NCI-H2107 (cell line): Measurements from ENCODE around the gene TUG1.

Source experiments
- DNase-seq: peaks from one replicate; lab custom pipeline; 2025; lab: John Stamatoyannopoulos, UW

TUG1 gene

DNA sequence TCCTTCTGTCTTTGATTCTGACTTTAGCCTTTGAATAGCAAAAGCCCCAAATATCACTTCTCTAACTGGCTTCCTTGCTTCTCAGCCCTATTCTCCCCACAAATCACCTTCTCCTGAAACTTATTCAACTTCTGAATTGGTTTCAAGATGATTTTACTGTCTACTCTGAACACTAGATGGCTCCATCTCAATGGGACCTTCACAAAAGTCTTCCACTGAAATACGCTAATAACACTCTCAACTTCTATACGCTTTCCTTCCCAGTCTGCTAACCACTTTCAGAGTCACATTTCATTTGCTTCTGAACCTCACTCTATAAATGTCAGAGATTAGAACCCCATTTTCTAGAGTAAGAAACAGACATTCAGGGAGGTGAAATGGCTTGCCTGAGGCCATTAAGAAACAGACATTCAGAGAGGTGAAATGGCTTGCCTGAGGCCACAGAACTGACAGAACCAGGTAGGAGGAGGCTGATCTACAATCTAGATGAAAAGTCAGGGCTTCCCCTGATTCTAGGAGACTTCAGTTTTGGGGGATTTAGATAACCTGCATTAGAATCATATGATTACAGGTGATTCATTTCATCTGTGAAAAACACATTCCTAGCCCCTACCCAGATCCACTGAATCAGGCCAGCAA lies 21.1 kb upstream of the TUG1 start:
- no peak for DNase-seq

- no peak for DNase-seq
Measured at GRCh38 chr22:30948930-30949342, 20.1 kb upstream of the TUG1 start.

- no peak for DNase-seq
Measured at GRCh38 chr22:30949934-30950660, 19.0 kb upstream of the TUG1 start.

- DNase-seq: no peak
Measured at GRCh38 chr22:30953206-30953605, 15.9 kb upstream of the TUG1 start.

DNA sequence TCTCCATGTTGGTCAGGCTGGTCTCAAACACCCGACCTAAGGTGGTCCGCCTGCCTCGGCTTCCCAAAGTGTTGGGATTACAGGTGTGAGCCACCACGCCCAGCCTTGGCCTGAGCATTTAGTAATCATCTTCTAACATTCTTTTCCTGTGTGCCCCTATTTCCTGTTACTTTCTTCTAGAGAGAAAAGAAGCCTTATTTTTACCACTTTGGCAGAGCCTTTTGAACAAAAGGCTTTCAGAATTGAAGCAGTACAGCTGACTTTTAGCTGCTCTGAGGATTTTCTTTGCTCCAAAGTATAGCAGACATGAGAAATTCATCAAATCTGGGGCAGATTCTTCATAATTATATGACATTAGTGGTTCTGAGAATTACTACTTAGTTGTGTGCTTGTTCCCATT lies 13.9 kb upstream of the TUG1 start:
- no peak for DNase-seq

GRCh38 chr22:30964858-30965257 lies 4.2 kb upstream of the TUG1 start:
- no peak for DNase-seq

DNA sequence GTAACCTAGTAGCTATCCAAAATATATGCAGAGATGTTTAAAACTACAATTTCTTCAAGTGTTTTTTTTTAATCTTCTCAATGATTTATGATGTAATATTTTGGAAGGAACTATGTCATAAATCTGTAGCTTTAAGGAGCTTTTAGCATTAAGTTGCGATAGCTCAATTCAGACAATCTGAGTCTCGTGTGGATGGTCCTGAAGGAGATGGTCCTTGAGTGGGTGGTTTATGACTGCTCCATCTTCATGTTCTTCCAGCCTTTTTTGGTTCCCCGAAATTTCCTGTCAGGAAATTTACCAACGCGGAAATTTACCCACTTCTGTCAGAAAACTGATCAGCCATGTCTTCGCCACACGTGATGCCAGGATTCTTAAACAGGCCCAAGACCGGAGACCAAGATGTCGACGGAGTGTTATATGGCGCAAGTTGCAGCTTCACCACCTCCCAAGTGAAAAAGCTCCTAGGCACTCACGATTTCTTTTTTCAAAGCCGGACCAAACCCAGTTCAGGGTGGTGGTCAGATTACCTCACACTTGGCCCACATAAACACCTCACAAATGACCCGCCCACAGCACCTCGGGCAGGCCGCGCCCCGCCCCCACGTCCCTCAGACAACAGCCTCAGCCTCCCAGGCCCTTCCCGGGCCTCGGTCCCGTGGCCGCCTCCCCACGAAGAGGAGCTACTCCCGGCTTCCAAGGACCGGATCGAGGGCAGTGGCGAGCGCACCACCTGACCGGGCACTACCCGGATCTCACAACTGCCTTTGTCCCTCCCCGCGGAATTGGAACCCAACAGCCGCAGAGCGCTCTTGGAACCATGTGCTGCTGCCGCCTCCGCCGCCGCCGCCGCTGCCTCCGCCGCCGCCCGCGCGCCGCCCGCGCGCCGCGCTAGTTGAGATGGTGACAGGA lies 796 bp upstream of the TUG1 start, which contains the start of gene MORC2:
Gene MORC2 (minus strand): TSS at position 760 of the 909 bp plus-strand sequence. CDS start 885 bp downstream, outside the sequence.
- DNase-seq: no peak

DNA sequence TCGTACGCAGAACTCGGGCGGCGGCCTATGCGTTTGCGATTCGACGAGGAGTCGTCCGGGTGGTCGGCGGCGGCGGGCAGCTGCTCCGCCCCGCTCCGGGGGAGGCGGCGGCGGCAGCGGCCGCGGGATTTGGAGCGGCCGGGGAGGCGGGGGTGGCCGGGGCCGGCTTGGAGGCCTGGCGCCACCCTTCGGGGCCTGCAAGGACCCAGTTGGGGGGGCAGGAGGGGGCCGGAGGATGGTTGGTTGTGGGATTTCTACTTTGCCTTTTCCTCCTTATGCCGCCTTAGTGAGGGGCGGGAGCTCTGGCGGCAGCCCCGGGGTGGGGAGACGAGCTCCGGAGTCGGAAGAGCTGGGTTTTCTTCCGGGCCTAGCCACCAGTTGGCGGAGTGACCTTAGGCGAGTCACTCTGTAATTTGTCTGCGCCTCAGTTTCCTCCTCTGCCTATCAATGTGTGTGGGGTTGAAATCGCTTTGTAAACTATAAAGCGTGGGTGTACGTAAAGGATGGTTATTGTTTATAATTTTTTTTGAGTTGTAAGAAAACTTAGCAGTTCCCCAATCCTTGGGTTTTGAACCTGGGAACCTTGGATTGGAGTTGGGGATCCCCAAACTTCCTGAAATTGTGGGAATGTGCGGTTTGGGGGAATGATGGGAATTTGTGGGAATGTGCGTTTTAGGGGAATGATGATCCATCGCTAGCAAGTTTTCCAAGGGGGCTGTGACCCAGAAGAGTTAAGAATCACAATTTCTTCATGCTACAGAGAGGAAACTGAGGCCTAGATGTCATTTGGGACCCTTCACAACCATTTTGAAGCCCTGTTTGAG lies 679 bp downstream of the TUG1 start:
- DNase-seq: no peak

DNA sequence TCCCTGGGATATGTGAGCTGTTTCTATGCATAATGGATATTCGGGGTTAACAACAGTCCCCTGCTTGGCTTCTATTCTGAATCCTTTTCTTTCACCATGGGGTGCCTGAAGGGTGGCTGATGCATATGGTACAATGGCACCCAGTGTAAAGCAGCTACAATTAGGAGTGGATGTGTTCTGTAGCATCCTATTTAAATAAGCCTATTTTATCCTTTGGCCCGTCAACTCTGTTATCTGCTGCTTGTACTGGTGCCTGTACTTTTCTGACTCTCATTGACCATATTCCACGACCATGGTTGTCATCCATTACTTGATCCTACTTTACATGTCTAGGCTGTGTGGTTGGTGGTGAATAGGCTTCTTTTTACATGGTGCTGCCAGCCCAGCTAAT lies 1.3 kb downstream of the TUG1 start:
- no peak for DNase-seq

- no peak for DNase-seq
Measured at GRCh38 chr22:30978304-30978962, 9.4 kb downstream of the TUG1 start.

- DNase-seq: no peak
Measured at GRCh38 chr22:30979932-30980331, 10.9 kb downstream of the TUG1 start.

DNA sequence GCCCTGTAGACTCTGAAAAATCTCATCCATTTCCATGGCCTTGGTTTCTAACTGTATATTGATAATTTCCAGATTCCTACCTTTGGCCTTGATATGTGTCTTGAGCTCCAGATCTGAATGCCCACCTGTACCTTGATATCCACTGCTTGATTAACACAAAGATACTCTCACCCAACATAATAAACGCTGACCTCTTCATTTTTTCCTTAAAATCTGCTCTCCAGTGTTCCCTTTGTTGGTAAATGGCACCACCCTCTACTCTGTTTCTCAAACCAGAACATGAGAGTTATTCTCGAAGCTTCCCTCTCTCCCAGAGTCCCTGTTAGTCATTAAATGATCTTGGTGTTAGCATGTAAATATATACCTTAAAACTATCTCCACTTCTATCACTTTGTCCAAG lies 13.4 kb downstream of the TUG1 start:
- no peak for DNase-seq

DNA sequence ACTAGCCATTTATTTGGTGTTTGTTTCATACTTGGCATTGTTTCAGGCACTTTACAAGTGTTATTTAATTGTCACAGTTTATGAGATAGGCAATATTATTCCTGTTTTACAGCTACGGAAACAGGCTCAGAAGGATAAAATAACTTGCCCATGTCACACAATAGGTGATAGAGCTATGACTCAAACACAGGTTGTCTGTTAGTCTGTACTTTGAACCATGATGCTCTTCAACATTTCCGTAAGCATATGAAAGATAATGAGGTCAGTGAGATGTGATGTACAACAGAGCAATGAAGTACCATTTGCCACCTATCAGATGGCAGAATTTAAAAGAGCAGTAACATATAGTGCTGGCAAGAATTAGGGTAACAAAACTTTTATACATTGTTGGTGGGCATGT lies 15.3 kb downstream of the TUG1 start:
- no peak for DNase-seq

DNA sequence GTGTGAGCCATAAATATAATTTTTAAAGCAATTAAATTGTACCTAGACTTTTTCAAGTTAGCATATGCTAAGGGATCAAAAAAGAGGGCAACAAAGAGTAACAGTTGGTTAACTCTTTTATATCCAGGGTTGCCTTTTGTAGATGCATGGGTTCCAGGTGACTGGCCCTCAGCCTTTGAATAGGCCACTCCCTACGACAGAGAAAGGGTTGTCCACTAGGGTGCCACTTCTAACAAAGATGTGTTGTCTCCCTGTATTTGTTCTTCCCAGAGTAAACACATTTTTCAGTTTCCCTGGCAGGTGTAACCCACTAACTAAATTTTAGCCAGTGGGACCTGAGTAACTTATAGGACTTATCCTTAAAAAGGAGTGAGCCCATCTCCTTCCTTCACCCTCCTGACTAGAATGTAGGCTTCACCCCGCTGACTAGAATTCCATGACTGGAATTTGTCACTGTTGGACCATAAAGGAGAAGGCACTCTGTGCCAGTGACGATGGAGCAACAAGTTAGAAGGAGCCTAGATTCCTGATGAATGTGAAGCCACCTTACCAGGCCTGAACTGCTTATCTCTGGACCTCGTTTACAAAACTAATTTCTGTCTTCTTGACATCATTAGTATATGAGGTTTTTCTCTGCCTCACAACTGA lies 16.6 kb downstream of the TUG1 start:
- DNase-seq: no peak

DNA sequence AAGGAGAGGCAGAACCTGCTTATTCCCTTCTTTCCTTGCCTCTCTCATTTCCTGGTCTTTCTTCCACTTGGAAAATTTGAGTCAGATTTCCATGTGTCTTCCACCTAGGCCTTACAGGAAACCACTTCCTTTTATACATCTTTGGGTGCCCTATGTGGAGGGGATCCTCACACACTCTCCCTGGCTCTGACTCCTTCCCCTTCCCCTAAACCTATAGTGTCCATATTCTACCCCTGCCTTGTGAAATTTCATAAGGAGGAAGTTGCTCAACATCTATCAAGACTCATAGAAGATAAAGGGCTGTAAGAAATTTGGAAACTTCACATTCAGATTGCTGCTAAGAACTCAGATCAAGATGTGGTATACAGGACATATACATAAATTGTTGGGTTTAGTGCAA lies 20.4 kb downstream of the TUG1 start:
- no peak for DNase-seq

DNA sequence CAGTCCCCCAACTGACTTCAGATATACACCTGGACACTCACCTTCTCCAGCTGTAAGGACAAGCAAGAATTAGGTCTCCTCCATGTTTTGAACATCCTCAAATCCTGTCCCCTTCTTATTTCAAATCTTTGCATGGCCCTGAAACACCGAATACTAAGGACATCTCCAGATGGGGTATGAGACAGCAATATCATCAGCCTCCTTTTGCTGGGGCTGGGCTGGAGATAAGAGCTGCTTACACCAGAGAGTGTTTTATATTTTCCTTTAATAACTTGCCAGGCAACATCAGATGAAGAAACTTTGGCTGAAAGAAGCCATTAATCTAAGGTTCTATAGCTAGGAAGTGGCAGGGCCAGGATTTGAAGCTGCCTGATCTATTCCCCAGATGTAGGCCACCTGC lies 21.6 kb downstream of the TUG1 start:
- DNase-seq: no peak

GRCh38 chr22:30992565-30992964 lies 23.5 kb downstream of the TUG1 start:
- DNase-seq: no peak

DNA sequence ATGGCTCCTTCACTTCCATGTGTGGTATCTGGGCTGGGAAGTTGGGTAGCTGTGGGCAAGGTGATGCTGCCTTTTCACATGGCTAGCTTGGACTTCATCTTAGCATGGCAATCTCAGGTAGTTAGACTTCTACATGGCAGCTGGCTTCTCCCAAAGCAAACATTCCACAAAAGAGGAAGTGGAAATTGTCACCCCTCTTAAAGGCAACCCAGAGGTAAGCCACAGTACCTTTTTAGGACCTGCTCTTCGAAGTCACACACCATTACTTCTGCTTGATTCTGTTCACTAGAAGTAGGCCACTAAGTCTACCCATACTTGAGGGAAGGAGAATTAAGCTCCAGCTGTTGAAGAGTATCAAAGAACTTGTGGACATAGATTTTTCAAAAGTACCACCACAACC lies 25.9 kb downstream of the TUG1 start:
- DNase-seq: no peak

DNA sequence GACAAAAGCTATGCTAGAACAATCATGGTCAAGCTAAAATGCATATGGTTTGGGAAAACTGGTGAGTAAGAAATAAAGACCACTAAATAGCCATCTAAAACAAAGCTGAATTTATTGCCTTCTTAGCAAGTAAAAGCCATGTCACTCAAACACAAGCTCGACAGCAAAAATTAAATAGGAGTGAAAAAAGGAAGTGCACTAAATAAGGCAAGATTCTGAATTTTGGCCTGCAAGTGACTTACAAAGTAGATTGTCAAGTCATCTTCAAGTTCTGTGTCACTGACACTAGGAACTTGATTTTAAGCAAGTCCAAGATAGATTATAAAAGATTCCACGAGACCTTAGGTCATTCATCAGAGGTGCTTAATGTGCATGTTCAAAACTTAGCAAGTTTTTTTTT lies 27.4 kb downstream of the TUG1 start:
- no peak for DNase-seq

DNA sequence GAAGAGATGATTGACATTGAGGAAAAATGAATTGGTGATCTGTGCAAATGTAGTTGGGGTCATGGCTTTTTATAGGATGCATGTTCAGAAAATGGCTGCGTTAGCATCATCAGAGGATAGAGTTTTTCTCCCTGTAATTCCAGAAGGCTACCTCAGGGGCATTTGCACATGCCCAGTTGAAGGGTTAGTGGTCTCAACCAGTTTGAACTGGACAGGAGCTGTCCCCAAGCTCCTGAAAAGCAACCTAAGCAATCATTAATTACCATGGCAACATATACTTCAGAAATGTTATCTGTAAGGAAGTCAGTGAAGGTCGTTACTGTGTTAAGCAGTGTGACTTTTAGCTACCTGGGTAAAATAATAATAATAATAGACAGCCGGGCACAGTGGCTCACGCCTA lies 29.3 kb downstream of the TUG1 start:
- no peak for DNase-seq
